Measurements from ENCODE around the gene ERVFRD-1. TPM values are rescaled to one million over a fixed set of nuclear protein-coding genes. Genes with fewer than 3 reads are reported as not detected.

ERVFRD-1 gene
- total RNA-seq, 2 donors from 2014 or later, result not detected

DNA sequence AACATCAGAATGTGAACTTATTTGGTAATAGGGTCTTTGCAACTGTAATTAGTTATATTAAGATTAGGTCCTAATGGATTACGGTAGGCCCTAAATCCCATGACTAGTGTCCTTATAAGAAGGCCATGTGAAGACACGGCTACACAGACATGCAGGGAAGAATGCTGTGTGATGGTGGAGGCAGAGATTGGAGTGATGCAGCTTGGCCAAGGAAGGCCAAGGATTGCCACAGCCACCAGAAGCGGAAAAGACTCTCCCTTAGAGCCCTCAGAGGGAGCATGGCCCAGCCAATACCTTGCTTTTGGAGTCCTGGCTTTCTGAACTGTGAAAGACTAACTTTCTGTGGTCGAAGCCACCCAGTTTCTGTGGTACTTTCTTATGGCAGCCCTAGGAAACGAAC, 27.6 kb downstream of the ERVFRD-1 start:
- TF ChIP-seq, protein P1, sequence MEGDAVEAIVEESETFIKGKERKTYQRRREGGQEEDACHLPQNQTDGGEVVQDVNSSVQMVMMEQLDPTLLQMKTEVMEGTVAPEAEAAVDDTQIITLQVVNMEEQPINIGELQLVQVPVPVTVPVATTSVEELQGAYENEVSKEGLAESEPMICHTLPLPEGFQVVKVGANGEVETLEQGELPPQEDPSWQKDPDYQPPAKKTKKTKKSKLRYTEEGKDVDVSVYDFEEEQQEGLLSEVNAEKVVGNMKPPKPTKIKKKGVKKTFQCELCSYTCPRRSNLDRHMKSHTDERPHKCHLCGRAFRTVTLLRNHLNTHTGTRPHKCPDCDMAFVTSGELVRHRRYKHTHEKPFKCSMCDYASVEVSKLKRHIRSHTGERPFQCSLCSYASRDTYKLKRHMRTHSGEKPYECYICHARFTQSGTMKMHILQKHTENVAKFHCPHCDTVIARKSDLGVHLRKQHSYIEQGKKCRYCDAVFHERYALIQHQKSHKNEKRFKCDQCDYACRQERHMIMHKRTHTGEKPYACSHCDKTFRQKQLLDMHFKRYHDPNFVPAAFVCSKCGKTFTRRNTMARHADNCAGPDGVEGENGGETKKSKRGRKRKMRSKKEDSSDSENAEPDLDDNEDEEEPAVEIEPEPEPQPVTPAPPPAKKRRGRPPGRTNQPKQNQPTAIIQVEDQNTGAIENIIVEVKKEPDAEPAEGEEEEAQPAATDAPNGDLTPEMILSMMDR (IDR thresholded peaks at IDR 0.05), result no peak

DNA sequence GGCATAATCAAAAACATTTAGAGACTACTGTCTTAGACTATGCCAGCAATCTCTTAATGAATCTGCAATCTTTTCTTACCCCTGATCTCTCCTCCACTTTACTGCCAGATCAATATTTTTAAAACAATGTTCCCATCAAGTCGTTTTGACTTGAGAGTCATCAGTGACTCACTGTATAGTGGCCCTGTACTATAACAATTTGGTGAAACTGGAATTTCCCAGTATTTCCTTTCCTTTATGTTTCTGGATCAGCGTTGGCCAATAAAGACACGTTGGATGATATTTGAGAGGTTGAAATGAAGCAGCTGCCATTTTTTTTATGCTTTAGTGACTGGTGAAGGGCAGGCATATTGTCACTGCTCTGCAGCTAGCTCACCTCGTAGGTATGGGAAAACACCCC, 28.0 kb downstream of the ERVFRD-1 start:
- Histone ChIP-seq H3K4me1 (no peaks in the 10 kb centered on the region), H3K4me3 (no peak overlapping the region), H3K27ac (no peak overlapping the region), H3K9me3 (no peaks in the 10 kb centered on the region), H3K36me3 (no peaks in the 10 kb centered on the region), H3K27me3 (no peaks in the 10 kb centered on the region)
- DNase-seq (ENCODE audit: low spot score), result no peak
- TF ChIP-seq, protein P1 (IDR thresholded peaks at IDR 0.05), result no peak

More for the DNA sequence above, 27.6 kb downstream of the ERVFRD-1 start:
- no peak overlapping the region for H3K27ac ChIP-seq
- H3K4me3 ChIP-seq, result no peak overlapping the region
- no peaks in the 10 kb centered on the region for H3K27me3 ChIP-seq
- H3K4me1 ChIP-seq, result no peaks in the 10 kb centered on the region
- no peaks in the 10 kb centered on the region for H3K36me3 ChIP-seq
- H3K9me3 ChIP-seq, result no peaks in the 10 kb centered on the region
- no peak for DNase-seq (ENCODE audit: low spot score)

DNA sequence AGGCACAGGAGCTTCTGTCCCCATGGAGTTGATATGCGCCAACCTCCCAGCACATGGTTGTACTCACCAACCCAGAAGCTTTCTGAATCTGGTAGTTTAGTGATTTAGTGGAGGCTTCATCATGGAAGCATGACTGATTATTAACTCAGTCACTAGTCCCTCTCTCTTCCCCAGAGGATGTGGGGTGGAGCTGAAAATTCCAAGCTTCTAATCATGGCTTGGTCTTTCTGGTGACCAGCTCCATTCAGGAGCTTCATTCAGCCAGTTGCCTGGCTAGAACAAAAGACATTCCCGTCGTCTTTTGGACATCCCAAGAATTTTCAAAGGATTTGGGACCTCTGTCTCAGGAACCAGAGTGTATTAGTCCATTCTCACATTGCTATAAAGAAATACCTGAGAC, 31.2 kb downstream of the ERVFRD-1 start:
- H3K27ac ChIP-seq, result no peak overlapping the region
- no peaks in the 10 kb centered on the region for H3K4me1 ChIP-seq
- no peak overlapping the region for H3K4me3 ChIP-seq
- TF ChIP-seq, protein P1 (IDR thresholded peaks at IDR 0.05), result no peak
- H3K9me3 ChIP-seq, result no peaks in the 10 kb centered on the region
- H3K27me3 ChIP-seq, result no peaks in the 10 kb centered on the region
- DNase-seq (ENCODE audit: low spot score), result no peak
- no peaks in the 10 kb centered on the region for H3K36me3 ChIP-seq

DNA sequence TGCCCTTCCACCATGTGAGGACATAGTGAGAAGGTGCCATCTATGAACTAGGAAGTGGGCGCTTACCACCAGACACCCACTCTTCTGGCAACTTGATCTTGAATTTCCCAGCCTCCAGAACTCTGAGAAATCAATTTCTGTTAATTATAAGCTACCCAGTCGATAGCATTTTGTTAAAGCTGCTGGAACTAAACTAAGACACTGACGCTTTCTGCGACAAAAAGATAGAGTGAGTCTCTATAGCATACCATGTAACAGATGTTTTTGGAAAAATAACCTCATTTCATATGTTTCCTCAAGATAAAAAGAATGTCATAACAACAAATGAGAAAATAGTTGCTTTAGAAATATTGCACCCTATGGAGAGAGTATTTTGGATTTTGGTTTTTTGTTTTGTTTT, 33.3 kb downstream of the ERVFRD-1 start:
- TF ChIP-seq, protein P1 (IDR thresholded peaks at IDR 0.05), result no peak
- Histone ChIP-seq H3K27ac (no peak overlapping the region), H3K36me3 (no peaks in the 10 kb centered on the region), H3K4me3 (no peak overlapping the region), H3K27me3 (no peaks in the 10 kb centered on the region), H3K9me3 (no peaks in the 10 kb centered on the region), H3K4me1 (no peaks in the 10 kb centered on the region)
- no peak for DNase-seq (ENCODE audit: low spot score)

DNA sequence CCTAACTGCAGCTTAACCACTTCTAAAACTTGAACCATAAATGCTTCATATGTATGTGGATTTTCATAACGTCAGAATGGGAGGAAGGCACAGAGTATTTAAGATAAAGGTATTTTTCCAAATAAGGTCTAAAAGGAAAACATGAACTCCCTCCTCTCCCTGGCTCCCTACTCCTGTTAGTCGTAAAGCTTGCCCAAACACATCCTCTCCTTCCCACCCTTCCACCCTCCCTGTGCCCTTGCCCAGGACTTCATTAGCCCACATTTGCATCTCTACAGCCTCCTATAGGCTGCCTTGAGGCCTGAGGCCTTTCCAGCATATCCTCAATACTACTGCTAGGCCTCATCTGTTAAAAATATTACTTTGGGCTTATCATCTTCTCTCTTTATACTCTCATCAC, 35.0 kb downstream of the ERVFRD-1 start:
- TF ChIP-seq, protein P1 (IDR thresholded peaks at IDR 0.05), result no peak
- no peak overlapping the region for H3K4me3 ChIP-seq
- no peak for DNase-seq (ENCODE audit: low spot score)

DNA sequence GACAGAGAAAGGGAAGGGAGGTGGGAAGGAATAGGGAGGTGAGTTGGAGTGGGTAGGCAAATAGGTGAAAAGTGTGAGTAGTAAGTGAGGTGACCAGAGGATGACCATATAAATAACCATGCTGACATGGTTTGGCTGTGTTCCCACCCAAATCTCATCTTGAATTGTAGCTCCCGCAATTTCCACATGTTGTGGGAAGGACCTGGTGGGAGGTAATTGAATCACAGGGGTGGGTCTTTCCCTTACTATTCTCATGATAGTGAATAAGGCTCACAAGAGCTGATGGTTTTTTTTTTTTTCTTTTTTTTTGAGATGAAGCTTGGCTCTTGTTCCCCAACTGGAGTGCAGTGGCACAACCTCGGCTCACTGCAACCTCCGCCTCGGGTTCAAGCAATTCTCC, 39.4 kb downstream of the ERVFRD-1 start:
- Histone ChIP-seq H3K9me3 (no peaks in the 10 kb centered on the region), H3K4me1 (no peaks in the 10 kb centered on the region), H3K4me3 (no peak overlapping the region), H3K36me3 (no peaks in the 10 kb centered on the region), H3K27me3 (no peaks in the 10 kb centered on the region), H3K27ac (no peak overlapping the region)
- no peak for DNase-seq (ENCODE audit: low spot score)
- TF ChIP-seq, protein P1 (IDR thresholded peaks at IDR 0.05), result no peak

More for the DNA sequence above, 35.0 kb downstream of the ERVFRD-1 start:
- H3K4me1 ChIP-seq, result no peaks in the 10 kb centered on the region
- H3K9me3 ChIP-seq, result no peaks in the 10 kb centered on the region
- H3K36me3 ChIP-seq, result no peaks in the 10 kb centered on the region
- H3K27ac ChIP-seq, result no peak overlapping the region
- no peaks in the 10 kb centered on the region for H3K27me3 ChIP-seq
